NCI-H2029 treated with DMSO at 0.1 percent for 48 hours (cell line): ENCODE results near the gene DTWD1.
"Not testable (repeated sequence)": the region's sequence is repeated elsewhere in the genome, so short reads cannot be mapped to it uniquely, and the experiment has no call there.

Experiments used
- DNase-seq: peaks from one replicate; lab custom pipeline; 2025; lab: John Stamatoyannopoulos, UW

Gene DTWD1

GRCh38 chr15:49646891-49647290, 26.0 kb downstream of the DTWD1 start:
- DNase-seq, result no peak

GRCh38 chr15:49649987-49650386, 29.1 kb downstream of the DTWD1 start:
- no peak for DNase-seq

DNA sequence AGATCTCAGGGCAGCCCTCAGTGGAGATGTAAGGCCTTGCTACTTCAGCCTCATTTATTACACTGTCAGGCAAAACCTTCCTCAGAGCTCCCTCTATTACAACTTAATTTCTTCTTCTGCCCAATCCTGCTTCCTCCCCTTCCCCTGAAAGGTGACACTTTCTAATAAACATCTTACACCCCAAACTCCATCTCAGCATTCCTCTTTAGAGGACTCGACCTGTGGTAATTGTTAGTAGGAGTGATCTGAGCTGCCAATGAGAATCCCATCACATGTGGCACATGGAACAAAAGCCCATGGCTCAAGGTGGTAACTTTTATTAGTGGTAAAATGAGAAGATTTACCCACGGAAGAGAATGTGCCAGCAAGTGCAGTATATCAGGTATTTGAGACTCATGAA, 29.8 kb downstream of the DTWD1 start:
- DNase-seq, result no peak

- DNase-seq, result no peak
These were observed 32.1 kb downstream of the DTWD1 start for GRCh38 chr15:49652922-49653321.

GRCh38 chr15:49656734-49657133, 35.9 kb downstream of the DTWD1 start:
- DNase-seq, result no peak

DNA sequence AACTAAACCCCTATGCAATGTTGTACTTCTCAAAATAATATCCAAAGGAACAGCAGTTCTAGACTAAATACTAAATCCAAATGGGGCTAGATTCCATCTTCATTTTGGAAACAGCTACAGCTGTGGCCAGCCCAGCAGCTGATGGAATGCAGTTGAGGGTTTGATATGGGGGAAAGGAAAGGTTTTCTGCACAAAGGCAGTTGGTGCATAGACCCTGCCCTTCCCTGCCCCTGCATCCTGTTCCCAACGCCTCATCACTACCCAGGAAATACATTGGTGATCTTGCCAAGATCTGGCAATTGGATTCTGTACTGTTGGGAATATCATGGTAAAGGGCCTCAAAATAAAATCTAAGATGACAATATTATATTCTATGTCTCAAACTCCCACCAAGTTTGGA, 43.9 kb downstream of the DTWD1 start:
- DNase-seq, result no peak

DNA sequence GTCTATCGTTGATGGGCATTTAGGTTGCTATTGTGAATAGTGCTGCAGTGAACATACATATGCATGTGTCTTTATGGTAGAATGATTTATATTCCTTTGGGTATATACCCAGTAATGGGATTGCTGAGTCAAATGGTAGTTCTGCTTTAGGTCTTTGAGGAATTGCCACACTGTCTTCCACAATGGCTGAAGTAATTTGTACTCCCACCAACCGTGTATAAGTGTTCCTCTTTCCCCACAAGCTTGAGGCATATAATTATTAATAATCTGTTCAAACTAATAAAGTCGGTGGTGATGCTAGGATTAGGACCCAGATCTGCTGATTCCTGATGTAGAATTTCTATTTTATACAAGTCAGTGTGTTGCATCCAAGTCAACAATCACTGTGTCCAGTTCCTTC, 45.6 kb downstream of the DTWD1 start:
- not testable (repeated sequence) for DNase-seq

DNA sequence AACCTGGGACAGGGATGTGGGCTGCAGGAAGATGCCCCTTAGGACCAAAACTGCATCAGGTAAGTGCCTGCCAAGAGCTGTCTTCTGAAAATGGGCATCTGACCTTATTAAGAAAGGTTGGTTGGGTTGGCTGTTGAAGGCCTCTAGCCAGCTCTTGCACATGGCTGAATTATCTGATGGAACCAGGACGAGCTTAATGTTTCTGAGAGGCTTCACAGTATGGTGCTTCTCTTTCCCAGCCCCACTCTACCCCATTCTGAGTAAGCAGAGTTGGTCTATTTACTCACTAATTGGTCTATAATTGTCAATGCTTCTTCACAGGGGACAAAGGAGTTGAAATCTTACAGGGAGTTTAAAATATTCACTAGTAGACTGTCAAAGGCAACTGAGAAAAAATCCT, 48.4 kb downstream of the DTWD1 start:
- DNase-seq, result no peak

DNA sequence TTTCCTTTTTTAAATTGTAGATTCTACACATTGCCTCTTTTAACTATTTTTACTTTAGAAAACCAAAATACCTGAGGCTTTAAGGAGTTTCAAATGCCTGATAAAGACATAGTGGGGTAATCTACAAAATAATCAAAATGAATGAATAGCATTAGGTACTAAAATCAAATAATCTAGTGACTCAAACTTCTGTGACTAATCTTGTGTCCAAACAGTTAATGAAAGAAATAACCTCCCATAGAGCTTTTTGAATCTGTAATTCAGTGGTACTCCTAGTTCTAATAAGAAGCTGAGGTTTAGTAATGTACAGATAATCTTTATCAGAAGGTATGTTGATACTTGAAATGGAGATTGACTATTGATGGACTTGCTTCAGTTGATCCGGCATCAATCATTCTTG, 53.0 kb downstream of the DTWD1 start:
- no peak for DNase-seq

DNA sequence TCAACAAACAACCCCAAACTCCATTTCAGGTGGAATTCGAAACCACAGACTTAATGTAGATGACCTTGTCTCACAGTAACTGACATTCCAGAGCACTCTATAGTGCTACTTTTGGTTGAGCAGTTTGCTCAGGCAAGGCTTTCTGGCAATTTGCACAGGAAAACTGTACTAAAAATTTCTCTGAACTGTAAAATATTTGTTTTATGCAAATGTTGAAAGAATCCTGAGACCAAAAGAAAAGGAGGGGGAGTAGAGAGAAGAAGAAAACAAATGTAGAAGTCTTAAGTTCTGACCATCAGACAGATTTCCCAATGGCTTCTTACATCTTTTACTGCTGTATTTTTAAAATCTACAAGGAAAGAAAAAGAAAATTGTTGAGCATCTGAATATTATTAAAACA, 53.5 kb downstream of the DTWD1 start:
- no peak for DNase-seq

DNA sequence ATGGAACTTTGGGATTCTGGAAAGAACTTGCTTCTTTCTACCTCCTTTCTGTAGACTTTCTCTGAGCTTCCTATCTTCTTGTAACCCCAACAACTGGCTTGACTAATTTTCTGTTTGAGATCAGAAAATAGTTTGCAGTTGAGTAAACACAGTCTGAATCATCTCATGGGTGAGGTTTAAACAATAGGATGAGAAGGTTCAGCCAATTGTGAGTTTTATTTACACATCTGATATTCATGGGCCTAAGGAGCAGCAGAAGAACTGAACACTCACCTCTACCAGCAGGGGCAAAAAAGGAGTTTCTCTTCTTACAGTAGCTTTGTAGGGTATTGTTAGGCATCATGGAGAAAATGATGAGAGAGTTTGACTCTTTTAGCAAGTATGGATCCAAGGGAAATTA, 54.2 kb downstream of the DTWD1 start:
- no peak for DNase-seq

GRCh38 chr15:49678655-49679054, 57.8 kb downstream of the DTWD1 start:
- no peak for DNase-seq

- no peak for DNase-seq
These were observed 65.8 kb downstream of the DTWD1 start for GRCh38 chr15:49686599-49686998.

GRCh38 chr15:49688135-49688790, 67.4 kb downstream of the DTWD1 start:
- no peak for DNase-seq

GRCh38 chr15:49692514-49693090, 71.8 kb downstream of the DTWD1 start:
- DNase-seq, result no peak

GRCh38 chr15:49693498-49693897, 72.7 kb downstream of the DTWD1 start:
- DNase-seq, result no peak

DNA sequence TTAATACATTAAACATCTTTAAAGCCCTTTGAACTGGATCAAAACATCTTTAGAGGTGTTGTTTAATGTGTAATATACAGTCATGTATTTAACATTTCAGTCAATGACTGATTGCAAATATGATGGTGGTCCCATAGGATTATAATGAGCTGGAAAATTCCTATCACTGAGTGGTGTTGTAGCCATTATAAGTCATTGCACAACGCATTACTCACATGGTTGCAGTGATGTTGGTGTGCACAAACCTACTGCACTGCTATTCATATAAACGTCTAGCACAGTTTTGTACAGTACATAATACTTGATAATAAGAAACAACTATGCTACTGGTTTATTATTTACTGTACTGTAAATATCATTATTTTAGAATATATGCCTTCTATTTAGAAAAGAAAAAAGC, 75.6 kb downstream of the DTWD1 start:
- no peak for DNase-seq

DNA sequence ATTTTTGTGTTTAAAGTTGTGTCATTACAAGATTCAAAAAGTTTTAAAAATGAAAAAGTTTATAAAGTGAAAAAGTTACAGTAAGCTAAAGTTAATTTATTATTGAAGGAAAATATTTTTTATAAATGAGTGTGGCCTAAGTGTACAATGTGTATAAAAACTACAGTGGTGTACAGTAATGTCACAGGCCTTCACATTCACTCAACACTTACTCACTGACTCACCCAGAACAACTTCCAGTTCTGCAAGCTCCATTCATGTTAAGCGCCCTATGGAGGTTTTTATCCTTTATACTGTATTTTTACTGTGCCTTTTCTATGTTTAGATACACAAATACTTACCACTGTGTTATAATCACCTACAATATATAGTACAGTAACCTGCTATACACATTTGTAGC, 76.3 kb downstream of the DTWD1 start:
- no peak for DNase-seq

- not testable (repeated sequence) for DNase-seq
These were observed 82.1 kb downstream of the DTWD1 start for GRCh38 chr15:49702982-49703381.
